EH (cell line): ENCODE results near the gene PIGZ.

Experiments used
- DNase-seq: peaks from one replicate; pipeline ENCODE4 v3.0.0-alpha.2; 2015; ENCODE audit warnings: low read depth

Gene PIGZ

DNA sequence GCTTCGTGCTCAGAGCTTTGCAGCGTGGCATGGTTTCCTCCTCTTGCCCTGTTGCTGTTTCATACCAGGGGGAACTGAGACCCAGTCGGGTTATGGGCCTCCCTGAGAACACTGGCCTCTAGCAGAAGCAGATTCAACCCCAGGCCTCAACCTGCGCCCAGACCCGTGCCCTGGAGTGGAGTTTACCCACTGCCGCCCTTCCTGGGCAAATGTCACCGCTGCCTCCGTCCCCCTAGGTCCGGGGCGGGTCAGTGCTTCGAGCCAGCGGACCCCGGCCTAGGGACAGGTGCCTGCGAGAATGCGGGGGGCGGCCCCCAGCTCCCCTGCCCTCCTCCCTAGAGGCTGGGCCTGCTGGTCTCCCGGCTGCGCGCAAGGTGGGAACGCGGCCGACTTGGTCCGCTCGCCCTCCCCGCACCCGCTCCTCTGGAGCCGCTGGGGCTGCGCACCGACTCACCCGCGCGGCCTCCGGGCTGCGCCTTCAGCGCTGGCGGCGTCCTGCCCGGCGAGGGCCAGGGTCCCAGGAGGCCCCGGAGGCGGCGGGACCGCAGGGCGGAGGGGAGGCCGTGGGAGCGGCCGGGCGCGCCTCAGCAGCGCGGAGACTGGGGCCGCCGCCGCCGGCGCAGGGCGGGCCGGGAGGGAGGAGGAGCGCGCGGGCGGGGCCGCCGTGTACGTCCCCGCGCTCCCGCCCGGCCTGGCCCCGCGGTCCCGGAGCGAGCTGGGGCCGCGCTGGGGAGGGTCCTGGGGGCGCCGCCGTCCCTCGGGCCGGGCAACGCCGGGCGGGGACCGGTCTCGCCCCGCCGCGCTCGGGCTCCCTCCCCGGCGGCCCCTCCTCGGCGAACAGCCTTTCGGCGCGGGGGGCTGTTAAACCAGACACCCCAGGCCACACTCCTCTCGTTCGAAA lies at the start of gene PIGZ:
Gene PIGZ, minus strand, starts transcription at position 601 of the 901 bp plus-strand sequence. CDS start 16,802 bp downstream, outside the sequence.
- DNase-seq = peak; percentile 58

DNA sequence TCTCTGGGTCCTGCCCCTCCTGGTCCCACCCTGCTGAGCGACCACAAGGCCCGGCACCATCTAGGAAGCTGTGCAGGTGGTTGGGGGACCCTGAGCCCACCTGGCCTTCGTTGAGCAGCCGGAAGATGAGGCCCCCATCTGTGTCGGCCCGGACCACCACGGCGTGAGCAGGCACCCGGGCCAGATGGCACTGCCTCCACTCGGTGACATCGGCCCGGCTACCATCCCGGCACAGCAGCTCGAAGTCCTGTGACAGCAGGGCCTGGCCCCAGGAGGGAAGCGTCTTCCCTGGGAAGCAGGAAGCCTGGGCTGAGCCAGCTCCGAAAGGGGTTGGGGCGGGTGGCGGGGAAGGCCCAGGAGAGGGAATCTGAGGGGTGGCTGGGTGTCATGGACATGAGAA lies 48.4 kb upstream of the PIGZ start:
- DNase-seq = no peak

DNA sequence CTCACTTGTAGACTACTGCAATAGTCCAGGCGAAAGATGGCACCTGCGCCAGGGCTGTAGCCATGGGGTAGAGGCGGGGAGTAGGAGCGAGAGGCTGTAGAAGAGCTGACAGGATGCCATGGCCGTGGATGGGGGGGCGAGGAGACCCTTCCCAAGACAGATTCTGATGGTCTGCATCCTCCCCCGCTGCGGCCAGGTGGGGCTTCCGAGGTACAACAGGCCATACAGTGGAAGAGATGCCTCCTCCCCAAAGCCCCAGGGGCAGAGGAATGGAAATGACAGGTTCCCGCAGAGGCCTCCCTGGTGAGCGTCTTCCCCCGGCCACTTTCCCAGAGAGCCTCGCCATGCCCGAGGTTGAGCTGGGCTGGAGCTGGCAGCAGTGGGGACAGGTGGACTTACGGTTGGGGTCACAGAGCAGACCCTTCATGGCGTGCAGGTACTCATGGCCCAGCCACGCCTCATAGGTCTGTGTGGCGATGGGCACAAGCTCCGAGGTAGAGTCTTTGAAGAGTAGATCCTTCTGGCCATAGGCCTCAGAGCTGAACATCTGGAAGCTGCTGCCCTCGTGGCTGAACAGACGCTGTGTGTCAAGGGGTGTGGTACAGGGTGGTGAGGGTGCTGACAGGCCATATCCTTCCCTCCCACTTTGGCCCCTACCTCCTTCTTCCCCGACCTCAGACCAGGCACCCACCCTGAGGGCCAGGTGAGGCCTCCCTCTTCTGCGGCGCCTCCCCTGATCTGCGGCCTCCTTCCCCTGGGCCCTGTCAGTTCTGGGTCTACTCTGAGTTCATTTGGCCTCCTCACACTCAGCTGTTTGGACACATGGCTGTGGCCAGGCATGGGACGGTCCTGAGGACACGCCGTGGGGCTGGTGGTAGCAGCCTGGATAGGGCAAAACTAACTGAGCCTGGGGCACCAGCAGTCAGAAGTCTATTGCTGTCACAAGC lies 47.4 kb upstream of the PIGZ start:
- DNase-seq = no peak

DNA sequence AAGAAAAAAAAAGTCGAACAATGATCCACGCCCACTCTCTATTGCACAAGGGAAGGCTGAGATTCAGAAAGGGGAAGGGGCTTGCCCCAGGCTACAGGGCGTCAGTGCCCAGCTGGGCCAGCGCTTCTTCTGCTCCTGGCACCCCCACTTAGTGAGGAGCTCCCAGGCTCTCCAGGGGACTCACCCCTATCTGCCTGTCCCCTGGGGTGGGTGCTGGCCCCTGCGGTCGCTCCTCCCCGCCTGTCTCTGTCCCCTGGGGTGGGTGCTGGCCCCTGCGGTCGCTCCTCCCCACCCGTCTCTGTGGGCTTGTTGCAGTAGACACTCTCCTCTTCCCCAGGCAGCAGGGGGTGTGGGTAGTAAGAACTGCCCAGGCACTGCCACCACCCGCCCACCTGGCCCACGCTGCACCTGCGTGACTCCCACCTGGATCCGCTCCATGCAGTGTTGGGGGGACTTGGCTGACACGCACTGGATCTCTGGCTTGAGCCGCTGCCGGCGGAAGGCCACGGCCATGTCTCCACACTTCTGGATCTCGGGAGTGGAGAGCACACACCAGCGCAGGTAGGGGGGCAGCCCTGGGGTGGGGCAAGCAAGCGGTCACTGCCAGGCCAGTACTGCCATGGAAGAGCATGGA lies 46.4 kb upstream of the PIGZ start:
- DNase-seq = no peak

DNA sequence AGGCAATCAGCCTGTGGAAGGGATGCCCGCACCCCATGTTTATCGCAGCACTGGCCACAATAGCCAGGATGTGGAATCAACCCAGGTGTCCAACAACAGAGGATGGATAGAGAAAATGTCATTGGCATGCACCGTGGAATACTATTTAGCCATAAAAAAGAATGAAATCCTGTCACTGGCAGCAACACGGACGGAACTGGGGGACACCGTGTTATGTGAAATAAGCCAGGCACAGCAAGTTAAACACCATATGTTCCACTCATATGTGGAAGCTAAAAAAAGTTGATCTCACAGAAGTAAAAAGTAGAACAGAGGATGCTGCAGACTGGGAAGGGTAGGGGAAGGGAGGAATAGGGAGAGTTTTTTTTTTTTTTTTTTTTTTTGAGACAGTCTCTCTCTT lies 45.4 kb upstream of the PIGZ start:
- no peak for DNase-seq

DNA sequence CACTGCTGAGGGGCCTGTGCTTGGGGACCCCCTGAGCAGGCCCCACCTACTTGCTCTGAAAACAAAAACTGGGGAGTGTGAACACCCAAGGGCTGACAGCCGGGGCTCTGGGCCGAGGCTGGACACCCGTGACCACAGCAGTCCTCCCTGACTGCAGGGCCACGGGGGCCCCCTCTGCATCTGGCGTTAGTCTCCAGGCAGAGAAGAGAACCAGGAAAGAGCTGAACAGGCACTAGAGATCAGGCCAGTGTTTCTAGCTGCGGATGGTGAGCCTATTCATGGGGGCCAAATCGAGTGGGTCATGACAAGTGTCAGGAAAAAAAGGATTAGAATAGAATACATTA lies 43.9 kb upstream of the PIGZ start:
- no peak for DNase-seq

GRCh38 chr3:197011780-197012539 lies 43.3 kb upstream of the PIGZ start:
- no peak for DNase-seq

DNA sequence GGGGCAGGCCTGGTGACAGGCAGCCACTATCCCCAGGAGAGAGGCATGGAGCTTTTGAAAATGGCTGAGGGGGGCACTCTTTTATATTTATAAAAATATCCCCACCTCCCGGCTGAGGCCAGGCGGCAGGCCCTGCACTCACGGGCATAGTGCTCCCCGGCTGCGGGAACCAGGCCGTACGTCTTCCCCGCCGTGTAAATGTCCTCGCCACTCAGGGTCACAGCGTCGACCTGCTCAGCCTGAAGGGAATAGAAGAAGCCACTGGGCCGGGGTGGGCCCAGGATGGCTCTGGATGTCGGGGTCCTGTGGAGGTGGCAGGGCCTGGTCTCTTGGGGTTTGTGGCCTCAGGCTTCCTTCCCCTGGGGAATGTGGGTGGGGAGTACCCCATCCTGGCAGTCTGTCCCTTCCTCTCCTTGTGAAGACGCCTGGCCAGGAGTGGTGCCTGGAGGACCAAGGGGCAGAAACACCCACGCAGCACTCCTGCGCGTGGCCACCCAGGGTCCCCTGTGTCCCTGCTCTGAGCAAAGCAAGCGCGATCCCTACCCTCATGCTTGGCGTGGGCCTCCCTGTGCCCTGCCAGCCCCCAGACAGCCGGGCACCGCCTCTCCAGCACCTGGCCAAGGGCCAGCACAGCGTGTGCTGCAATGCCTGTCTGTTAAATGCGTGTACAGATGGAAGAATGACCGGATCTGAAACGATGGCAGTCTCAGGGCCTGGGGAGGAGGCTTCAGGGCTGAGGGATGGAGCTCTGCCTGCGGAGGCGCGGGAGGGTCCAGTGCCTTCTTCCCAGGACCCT lies 42.1 kb upstream of the PIGZ start:
- no peak for DNase-seq

GRCh38 chr3:197009532-197010019 lies 40.9 kb upstream of the PIGZ start:
- DNase-seq = no peak

DNA sequence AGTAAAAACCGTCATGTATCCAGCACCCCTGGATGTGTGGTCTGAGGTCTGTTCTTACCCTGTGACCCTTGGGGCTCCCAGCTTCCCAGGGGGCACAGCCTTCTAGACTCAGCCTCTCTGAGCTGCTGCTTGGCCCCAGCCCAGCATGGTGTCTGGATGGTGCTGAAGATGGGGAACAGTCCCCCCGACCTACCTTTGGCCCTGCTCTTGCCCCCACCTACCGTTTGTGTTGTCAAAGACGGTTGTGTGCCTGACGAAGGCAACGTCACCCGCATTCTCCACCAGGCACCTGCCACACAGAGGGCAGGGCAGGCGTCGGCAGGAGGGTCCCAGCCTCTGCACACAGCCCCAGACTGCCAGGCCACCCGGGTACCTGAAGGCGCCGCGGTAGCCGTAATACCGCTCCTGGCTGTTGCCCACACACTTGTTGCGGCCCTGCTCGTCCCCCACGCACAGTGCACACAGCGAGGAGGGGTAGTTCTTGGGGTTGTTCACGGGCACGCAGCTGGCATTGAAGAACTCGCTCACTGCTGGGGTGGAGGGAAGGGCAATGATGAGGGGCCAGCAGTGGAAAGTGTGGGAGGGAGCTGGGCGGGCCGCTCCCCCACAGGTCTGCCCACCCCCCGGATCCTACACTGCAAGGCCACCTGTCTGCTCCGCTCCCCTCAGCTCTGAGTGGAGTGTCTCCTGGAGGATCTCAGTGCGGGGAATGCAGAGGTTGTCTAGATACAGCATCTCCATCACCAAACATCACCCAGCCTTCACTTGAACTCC lies 40.0 kb upstream of the PIGZ start:
- no peak for DNase-seq

- no peak for DNase-seq
These were observed 39.3 kb upstream of the PIGZ start for GRCh38 chr3:197007953-197008352.

GRCh38 chr3:197007296-197007940 lies 38.8 kb upstream of the PIGZ start:
- DNase-seq = no peak

DNA sequence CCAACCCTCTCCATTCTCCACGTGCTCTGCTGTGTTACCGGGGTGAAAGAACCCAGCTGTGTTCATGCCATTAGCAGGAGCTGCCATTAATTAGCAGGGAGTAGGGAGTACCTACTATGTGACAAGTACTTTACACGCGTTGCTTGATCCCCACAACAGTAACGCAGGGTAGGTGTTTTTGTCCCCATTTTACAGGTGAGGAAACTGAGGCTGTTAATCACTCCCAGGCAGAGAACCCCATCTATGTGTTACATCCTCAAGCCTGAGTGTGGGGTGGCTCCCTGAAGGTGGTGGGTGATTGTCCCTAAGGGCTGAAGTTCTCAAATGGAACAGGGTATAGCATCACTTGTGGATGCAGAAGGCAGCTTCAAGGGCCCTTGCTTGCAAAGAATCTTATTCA lies 38.2 kb upstream of the PIGZ start:
- DNase-seq = no peak

GRCh38 chr3:197006446-197006845 lies 37.8 kb upstream of the PIGZ start:
- DNase-seq = no peak

- DNase-seq = peak; percentile 12
These were observed 35.1 kb upstream of the PIGZ start for GRCh38 chr3:197003461-197004385.

- DNase-seq = peak; percentile 72
These were observed 34.2 kb upstream of the PIGZ start for GRCh38 chr3:197002701-197003454.

GRCh38 chr3:197001972-197002700 lies 33.5 kb upstream of the PIGZ start:
- peak; percentile 29 for DNase-seq
